HEK293 (cell line): ENCODE results near the gene UVSSA.

Experiments used
- CTCF ChIA-PET: fragments of 350-600 bp; formaldehyde crosslinking; extraction: SDS; loops from one replicate; lab custom pipeline; 2021; ENCODE audit warnings: antibody characterized with exemption; lab: Yijun Ruan, JAX
- POLR2A ChIA-PET: fragments of 300-600 bp; formaldehyde crosslinking; extraction: SDS; loops from one replicate; lab custom pipeline; 2020; ENCODE audit warnings: antibody characterized with exemption, inconsistent platforms; lab: Yijun Ruan, JAX
- H3K27ac ChIP-seq: fragments of 200-500 bp; sonication (Bioruptor generic); 2 replicates; pipeline ENCODE4 v1.5.1; 2014; ENCODE audit warnings: low read depth, low read length, control low read depth, inconsistent platforms; ENCODE audit errors: extremely low read depth
- H3K36me3 ChIP-seq, 2 experiments: fragments of 200-500 bp in 1 of 2; sonication (Bioruptor generic) in 1 of 2; 1 replicate in 1 of 2; 2 replicates in 1 of 2; pipeline ENCODE4 v1.5.1; 2014 to 2017; ENCODE audit warnings: inconsistent platforms in 2 of 2, low read length in 2 of 2; ENCODE audit not compliant: control insufficient read depth in 2 of 2, insufficient read depth in 1 of 2
- H3K4me1 ChIP-seq: fragments of 200-500 bp; sonication (Bioruptor generic); 2 replicates; pipeline ENCODE4 v1.5.1; 2014; ENCODE audit warnings: mild to moderate bottlenecking, low read length, inconsistent platforms; ENCODE audit not compliant: control insufficient read depth, insufficient read depth
- H3K4me3 ChIP-seq: 2 replicates; pipeline ENCODE4 v1.5.1; 2011; ENCODE audit warnings: low read depth, mild to moderate bottlenecking, control low read depth, low read length, moderate library complexity
- H3K9me3 ChIP-seq: fragments of 200-500 bp; sonication (Bioruptor generic); 2 replicates; pipeline ENCODE4 v1.5.1; 2014; ENCODE audit warnings: low read depth, low read length, inconsistent platforms; ENCODE audit not compliant: control insufficient read depth, insufficient read depth
- HOXD13 ChIP-seq: sonication (generic); formaldehyde crosslinking; IDR thresholded peaks from 2 replicates; pipeline ENCODE4 v1.8.0; 2022; ENCODE audit warnings: missing genetic modification reagents, borderline replicate concordance
- PRDM6 ChIP-seq: fragments of 450-650 bp; formaldehyde crosslinking; IDR thresholded peaks from 2 replicates; pipeline ENCODE4 v1.5.1; 2017; ENCODE audit warnings: missing biosample characterization, missing genetic modification characterization
- ZBTB48 ChIP-seq: fragments of 450-650 bp; formaldehyde crosslinking; IDR thresholded peaks from 2 replicates; pipeline ENCODE4 v1.5.1; 2016; ENCODE audit warnings: missing biosample characterization, missing genetic modification characterization
- ZNF24 ChIP-seq: fragments of 450-650 bp; formaldehyde crosslinking; IDR thresholded peaks from 2 replicates; pipeline ENCODE4 v1.5.1; 2016; ENCODE audit warnings: missing biosample characterization, missing genetic modification characterization
- ZNF280C ChIP-seq: fragments of 450-650 bp; formaldehyde crosslinking; IDR thresholded peaks from 2 replicates; pipeline ENCODE4 v1.5.1; 2016; ENCODE audit warnings: missing biosample characterization, missing genetic modification characterization
- ZNF302 ChIP-seq: fragments of 450-650 bp; formaldehyde crosslinking; IDR thresholded peaks from 2 replicates; pipeline ENCODE4 v1.5.1; 2016; ENCODE audit warnings: missing biosample characterization, missing genetic modification characterization, low read depth
- ZNF366 ChIP-seq: fragments of 450-650 bp; formaldehyde crosslinking; conservative IDR thresholded peaks from 2 replicates; pipeline ENCODE4 v1.5.1; 2016; ENCODE audit warnings: missing biosample characterization, missing genetic modification characterization
- ZNF548 ChIP-seq: fragments of 450-650 bp; formaldehyde crosslinking; IDR thresholded peaks from 2 replicates; pipeline ENCODE4 v1.5.1; 2016; ENCODE audit warnings: missing biosample characterization, missing genetic modification characterization
- ZNF580 ChIP-seq: fragments of 450-650 bp; formaldehyde crosslinking; IDR thresholded peaks from 2 replicates; pipeline ENCODE4 v1.5.1; 2016; ENCODE audit warnings: missing biosample characterization, missing genetic modification characterization
- ZNF629 ChIP-seq: fragments of 450-650 bp; formaldehyde crosslinking; IDR thresholded peaks from 2 replicates; pipeline ENCODE4 v1.5.1; 2017; ENCODE audit warnings: missing biosample characterization, missing genetic modification characterization
- ZNF658 ChIP-seq: fragments of 450-650 bp; formaldehyde crosslinking; IDR thresholded peaks from 2 replicates; pipeline ENCODE4; 2016; ENCODE audit warnings: missing biosample characterization, missing genetic modification characterization
- ZNF664 ChIP-seq: fragments of 450-650 bp; formaldehyde crosslinking; IDR thresholded peaks from 2 replicates; pipeline ENCODE4 v1.5.1; 2016; ENCODE audit warnings: missing biosample characterization, missing genetic modification characterization
- ZNF701 ChIP-seq: fragments of 450-650 bp; formaldehyde crosslinking; IDR thresholded peaks from 2 replicates; pipeline ENCODE4 v1.5.1; 2016; ENCODE audit warnings: missing biosample characterization, missing genetic modification characterization
- ZNF776 ChIP-seq: fragments of 450-650 bp; formaldehyde crosslinking; IDR thresholded peaks from 2 replicates; pipeline ENCODE4 v1.5.0; 2017; ENCODE audit warnings: missing biosample characterization, missing genetic modification characterization, borderline replicate concordance
- ZSCAN5A ChIP-seq: fragments of 450-650 bp; formaldehyde crosslinking; IDR thresholded peaks from 2 replicates; pipeline ENCODE4 v1.5.1; 2016; ENCODE audit warnings: missing biosample characterization, missing genetic modification characterization
- TF ChIP-seq, protein P1 (sequence below): fragments of 450-650 bp; formaldehyde crosslinking; IDR thresholded peaks from 2 replicates; pipeline ENCODE4; 2016; ENCODE audit warnings: missing biosample characterization, missing genetic modification characterization

UVSSA gene

GRCh38 chr4:1305781-1306455 is 41.1 kb upstream of the UVSSA start:
- Histone ChIP-seq H3K4me1 (no peaks in the 10 kb centered on the region), H3K27ac (no peak overlapping the region)

DNA sequence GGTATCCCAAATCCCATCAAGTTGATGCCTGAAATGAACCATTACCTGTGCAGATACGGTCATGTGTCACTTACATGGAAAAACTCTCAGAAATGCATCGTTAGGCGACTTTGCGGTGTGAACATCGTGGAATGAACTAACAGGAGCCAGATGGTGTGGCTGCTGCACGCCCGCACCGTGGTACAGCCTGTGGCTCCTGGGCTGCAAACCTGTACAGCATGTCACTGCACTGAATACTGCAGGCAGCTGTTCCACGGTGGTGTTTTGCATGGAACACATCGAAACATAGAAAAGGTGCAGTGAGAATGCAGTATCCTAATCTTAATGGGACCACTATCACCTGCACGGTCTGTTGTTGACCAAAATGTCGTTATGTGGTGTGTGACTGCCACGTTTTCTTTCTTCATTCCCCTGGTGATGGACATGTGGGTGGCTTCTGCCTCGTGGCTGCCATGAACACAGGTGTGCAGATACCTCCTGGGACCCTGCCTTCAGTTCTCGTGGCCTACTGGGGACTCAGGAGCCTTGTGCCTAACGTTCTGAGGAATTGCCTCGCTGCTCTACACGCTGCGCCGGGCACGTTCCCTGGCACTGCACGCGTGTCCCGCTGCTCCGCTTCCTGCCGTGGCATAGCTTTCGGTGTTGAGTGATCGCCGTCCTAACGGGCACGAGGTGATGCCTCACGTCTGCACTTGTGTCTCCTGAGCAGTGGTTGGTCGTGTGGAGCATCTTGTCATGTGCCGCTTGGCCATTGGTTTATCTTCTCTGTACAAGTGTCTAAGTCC is 38.9 kb upstream of the UVSSA start:
- no peak overlapping the region for H3K27ac ChIP-seq
- no peak overlapping the region for H3K4me3 ChIP-seq
- peaks cover under 1 to 26% of the 10 kb centered on the region in 2 experiments; a peak in 2 of 3 replicates for H3K36me3 ChIP-seq
- POLR2A ChIA-PET = no interaction called here
- CTCF ChIA-PET = interaction anchor here (0.8 kb wide), 1 partner anchor 37 kb away, joined by 4 read pairs; no protein-coding TSS in a partner anchor
- H3K4me1 ChIP-seq = no peaks in the 10 kb centered on the region
- H3K9me3 ChIP-seq = no peaks in the 10 kb centered on the region
- TF ChIP-seq ZNF280C (tag by site-specific recombination) = no peak
- no peak for TF ChIP-seq ZNF24
- no peak for TF ChIP-seq PRDM6 (tag by site-specific recombination)
- TF ChIP-seq ZBTB48 = no peak
- TF ChIP-seq ZNF629 = no peak
- TF ChIP-seq ZNF366 (tag by site-specific recombination) = no peak
- no peak for TF ChIP-seq ZNF664
- no peak for TF ChIP-seq ZNF548
- TF ChIP-seq ZNF701 (tag by site-specific recombination) = no peak
- TF ChIP-seq, all 188 proteins: peak for 0

More at GRCh38 chr4:1305781-1306455, 41.1 kb upstream of the UVSSA start:
- POLR2A ChIA-PET = no interaction called here
- H3K36me3 ChIP-seq = peaks cover 0 to 13% of the 10 kb centered on the region in 2 experiments; a peak in 2 of 3 replicates
- CTCF ChIA-PET = no interaction called here
- TF ChIP-seq ZNF658 (tag by site-specific recombination) (no peak), ZBTB48 (no peak), ZNF776 (tag by site-specific recombination) (no peak), ZNF302 (tag by site-specific recombination) (no peak), ZNF580 (tag by site-specific recombination) (no peak), ZSCAN5A (tag by site-specific recombination) (no peak), HOXD13 (CRISPR knock-in tag) (no peak)
- TF ChIP-seq, protein P1, sequence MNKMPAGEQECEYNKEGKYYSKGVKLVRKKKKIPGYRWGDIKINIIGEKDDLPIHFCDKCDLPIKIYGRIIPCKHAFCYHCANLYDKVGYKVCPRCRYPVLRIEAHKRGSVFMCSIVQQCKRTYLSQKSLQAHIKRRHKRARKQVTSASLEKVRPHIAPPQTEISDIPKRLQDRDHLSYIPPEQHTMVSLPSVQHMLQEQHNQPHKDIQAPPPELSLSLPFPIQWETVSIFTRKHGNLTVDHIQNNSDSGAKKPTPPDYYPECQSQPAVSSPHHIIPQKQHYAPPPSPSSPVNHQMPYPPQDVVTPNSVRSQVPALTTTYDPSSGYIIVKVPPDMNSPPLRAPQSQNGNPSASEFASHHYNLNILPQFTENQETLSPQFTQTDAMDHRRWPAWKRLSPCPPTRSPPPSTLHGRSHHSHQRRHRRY (tag by site-specific recombination) = no peak
- H3K9me3 ChIP-seq = no peaks in the 10 kb centered on the region
- H3K4me3 ChIP-seq = no peak overlapping the region
